Stimulated activated CD8-positive, alpha-beta memory T cell treated with anti-CD3 and anti-CD28 coated beads, Interleukin-12 subunit alpha, Interleukin-12 subunit beta, amount 100 ng/mL, for 4 hours (primary cell): ENCODE data around the gene MUC2.

ENCODE experiments used
- DNase-seq: peaks from one replicate; pipeline ENCODE4 v3.0.0-alpha.2; 2020; ENCODE audit warnings: low read depth

The MUC2 gene

DNA sequence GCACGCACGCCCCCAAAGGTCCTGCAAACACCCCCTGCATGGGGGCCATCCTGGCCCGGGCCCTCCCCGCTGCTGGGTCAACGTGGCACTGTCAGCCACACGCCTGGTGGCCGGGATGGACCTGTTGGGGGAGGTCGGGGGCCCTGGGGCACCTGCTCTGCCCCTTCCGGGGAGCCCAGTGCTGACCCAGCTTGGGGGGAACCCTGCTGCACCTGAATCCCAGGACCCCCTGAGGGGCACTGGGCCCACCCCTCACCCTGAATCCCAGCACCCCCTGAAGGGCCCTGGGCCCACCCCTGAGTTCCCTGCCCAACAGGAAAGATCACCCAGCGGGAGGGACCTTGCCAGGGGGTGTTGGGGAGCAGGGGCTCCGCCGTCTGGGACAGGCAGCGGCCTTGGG is 37.7 kb upstream of the MUC2 start:
- no peak for DNase-seq

DNA sequence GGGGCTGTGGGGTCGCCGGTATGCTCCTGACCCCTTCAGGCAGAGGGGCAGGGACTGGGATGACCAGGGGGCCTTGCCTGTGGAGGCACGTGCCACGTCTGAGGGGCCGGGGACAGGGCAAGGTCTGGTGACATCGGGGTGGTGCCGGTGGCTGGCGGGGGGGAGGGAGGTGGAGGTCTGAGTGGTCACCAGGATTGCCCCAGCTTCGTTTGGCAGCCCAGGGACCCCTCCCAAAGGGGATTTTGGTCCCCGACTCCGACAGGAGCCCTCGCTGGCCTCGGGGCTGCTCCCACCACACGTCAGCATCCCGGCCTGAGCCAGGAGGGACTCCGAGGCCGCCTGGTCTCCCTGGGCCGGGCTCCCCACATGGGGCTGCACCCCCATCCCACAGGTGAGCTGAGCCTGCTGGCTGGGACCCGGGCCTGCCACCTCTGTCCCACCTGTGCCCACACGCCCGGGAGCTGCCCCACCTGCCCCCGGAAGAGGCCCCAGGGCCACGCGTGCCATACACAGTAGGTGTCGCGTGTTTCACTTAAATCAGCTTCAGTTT is 37.1 kb upstream of the MUC2 start:
- DNase-seq, result no peak

DNA sequence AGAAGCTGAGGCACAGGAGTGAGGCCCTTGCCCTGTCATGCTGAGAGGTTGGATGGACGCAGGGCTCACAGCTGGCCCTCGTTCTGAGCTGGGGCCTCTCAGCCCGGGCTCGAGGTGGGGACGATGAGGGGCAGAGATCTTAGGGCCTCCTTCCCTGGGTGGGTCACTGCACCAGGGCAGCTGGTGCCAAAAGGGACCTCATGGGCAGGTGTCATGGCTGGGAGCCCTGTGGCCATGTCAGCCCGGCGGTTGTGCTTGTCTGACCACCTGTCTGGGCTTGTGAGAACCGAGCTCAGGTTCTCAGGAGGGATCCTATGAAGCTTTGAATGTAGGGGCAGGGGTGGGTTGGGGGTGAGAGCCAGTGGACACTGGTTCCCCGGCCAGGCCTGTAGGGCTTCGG is 36.3 kb upstream of the MUC2 start:
- DNase-seq, result no peak

DNA sequence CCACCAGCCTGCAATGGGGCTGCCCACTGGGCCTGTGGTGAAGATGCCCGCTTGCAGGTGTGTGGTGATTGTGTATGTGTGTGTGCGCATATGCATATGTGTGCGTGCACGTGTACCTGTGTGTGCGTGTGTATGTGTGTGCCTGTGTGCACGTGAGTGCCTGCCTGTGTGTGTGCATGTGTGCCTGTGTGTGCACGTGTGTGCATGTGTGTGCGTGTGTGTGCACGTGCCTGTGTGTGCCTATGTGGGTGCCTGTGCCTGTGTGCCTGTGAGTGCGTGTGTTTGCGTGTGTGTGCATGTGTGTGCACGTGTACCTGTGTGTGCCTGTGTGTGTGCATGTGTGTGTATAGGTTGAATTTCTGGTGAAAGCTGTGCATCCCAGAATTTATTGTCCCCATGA is 35.8 kb upstream of the MUC2 start:
- no peak for DNase-seq

DNA sequence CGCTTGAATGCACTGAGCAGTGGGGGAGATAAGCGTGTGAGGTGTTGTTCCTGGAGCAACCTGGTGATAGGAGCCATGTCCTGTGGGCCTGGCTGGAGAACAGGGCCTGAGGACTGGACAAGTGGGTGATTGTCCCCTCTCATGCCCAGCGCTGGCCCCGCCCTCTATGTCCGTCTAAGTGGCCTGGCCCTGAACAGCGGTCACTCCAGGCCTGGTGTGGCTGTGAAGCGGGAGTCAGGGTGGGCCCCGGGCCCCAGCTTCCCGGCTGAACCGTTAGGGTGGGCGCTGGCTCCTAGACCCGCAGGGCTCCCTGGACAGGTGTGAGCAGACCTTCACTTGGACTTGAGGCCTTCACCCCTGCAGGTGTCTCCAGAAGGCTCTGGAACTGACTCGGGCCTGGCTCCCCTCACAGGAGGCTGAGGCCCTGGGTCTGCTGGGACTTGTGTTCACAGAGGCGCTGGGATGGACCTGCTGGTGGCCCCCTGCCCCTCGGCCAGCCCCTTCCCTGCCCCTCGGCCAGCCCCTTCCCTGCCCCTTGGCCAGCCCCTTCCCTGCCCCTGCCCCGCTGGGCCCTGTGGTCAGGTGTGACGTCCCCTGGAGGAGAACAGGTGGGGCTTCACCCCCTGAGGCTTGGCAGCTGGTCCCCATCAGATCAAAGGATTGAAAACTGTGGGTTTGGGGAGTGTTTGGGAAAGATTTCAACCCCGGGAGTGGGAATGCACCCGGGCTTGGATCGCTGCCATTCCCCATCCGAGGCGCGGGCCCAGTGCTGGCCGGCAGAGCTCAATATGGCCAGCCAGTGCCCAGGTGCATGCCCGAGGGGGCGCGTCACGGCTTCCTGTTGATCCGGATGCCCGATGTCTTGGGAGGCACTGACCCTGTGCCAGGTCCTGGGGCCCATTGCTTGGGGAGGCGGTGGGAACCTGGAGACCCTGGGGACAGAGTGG is 34.9 kb upstream of the MUC2 start:
- no peak for DNase-seq

DNA sequence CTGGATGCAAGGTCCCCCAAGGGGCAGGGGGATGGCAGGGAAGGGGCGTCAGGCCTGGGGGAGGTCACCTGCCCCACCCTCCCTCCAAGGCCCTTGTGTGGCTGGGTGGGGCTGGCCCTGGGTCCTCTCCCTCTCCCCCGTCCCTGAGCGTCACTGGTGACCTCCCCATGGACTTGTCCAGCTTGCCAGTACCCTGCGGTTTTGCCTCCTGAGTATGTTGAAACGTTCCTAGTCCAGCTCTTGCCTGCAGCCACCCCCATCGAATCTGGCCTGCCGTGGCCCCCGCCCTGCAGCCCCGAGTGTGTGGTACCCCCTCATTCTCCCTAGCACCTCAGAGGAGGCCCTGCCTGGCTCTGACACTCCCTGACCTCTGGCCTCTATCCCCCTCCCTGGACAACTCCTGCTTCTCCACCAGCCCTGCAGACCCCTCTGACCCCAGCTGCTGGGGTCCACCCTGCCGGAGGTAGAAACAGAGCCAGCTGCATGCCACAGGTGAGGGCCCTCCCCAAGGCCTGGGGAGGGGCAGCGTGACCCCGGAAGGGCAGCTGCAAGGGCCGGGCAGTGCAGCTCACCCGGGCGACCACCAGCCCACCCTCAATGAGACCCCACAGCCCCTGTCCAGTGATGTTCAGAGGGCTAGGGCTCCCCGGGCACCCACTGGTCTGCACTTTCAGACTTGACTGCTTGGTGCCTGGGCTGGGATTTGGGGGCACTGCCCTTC is 34.1 kb upstream of the MUC2 start:
- no peak for DNase-seq

DNA sequence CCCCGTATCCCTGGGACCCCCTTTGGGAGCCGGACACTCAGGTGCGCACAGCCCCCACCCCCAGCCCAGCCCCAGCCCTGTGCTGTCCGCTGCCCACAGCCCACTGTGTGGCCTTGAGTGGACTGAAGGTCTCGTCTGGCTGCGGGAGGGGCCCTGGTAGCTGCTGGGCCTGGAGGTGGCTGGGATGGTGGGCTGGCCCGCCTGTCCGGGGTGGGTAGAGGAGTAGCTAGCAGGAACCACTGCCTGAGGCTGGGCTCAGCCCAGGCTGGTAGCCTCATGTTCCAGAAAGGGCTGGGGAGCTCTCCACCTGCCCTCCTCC is 33.6 kb upstream of the MUC2 start:
- no peak for DNase-seq

DNA sequence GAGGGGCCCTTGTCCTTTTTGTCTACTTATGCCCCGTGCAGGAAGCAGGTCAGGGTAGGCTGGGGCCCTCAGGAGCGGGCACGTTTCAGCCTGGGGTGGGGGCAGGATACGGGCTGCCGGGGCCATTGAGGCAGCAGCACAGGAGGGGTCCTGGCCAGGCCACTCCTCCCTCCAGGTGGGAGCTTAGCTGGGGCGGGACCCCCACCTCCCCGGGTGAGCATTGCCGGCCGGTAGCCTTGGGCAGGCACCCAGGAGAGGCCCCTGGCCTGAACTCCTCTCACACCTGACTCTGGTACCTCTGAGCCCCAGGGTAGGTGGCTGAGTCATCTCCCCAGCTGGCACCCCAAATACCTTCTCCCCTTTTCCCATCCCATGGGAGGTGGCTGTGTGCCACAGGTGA is 33.2 kb upstream of the MUC2 start:
- no peak for DNase-seq

DNA sequence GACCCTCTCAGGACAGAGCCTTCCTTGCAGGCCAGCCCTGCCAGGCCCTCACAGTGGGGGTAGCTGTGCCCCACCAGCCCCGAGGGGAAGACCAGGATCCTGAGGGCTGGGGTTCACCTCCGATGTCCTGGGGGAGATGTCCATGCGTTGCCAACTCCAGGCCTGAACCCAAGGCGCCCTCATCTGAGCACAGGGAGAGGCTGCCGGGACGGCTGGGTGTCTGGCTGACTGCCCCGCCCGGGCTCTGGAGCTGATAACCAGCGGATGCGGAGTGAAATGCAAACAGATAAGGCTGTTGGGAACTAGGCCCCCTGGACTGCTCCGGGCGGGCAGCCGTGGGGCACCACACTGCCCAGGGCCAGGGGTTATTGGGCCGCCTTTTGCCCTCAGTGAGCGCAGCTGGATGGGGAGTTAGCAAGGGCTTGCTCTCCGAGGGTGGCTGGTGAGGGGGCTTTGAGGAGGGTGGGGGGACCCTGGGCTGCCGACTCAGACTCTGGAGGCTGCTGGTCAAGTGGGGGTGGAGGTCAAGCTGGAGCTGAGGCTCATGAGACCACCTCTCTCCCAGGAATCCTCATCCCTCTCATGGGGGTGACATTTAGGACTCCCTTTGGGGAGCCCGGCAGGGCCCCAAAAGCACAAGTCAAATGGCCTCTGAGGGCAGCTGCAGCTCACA is 32.6 kb upstream of the MUC2 start:
- no peak for DNase-seq

DNA sequence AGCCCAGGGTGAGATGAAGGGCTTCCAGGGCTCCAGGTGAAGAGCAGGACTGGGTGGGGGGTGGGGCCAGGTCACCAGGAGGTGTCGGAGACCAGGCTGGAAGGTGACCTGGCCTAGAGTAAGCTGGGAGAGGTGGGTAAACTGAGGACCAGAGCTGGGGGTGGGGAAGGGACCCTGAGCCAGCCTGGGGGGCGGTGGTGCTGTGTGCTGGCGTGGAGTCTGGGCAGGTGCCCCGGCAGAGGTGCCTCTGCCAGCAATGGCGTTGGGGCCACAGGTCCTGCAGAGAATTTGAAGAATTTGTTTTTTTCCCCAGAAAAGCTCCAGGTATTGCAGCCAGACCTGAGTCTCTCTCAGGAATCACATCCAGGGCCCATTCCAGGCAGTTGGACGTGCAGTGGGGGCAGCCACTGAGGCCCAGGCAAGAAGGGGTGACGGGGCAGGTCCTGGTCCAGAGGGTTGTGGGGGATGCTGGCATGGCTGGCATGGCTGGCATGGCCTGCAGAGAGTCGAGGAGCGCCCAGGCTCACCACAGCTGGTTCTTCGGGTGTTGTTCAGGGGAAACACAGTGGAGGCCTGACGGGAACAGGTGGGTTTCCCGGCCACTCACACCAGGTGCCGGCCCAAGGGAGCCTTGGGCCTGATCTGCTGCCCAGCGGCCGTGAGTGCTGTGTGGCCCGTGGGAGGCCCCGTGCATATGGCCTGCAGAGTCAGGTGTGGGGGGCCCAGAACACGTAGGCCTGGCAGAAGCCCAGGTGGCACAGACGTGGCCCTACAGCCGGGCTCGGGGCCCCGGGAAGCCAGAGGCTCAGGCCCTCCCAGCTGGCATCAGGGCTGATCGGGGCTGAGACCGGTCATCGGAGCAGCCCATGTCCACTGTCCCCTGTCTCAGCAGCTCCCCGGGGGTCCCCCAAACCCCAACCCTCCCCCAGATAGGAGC is 31.8 kb upstream of the MUC2 start:
- DNase-seq, result no peak

DNA sequence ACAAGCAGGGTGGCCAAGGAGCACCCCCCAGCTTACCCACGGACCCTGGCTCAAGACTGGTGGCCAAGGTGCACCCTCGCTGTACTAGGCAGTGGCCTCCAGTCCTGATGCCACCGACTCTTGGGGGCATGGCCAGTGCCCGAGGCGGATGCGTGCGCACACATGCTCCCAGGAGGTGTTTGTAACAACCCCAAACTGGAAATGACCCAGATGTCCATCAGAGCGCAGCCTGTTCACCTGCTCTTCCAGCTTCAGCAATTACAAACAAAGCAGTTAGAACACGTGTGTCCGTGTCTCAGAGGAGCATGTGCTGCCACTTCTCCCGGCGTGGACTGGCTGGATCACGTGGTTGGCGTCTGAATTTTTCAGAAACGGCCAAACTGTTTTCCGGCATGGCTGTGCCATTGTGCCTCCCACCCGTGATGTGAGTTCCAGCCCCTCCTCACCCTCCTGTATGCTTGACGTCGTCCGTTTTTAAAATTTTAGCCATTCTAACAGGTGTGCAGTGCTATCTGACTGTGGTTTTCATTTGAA is 31.0 kb upstream of the MUC2 start:
- no peak for DNase-seq

DNA sequence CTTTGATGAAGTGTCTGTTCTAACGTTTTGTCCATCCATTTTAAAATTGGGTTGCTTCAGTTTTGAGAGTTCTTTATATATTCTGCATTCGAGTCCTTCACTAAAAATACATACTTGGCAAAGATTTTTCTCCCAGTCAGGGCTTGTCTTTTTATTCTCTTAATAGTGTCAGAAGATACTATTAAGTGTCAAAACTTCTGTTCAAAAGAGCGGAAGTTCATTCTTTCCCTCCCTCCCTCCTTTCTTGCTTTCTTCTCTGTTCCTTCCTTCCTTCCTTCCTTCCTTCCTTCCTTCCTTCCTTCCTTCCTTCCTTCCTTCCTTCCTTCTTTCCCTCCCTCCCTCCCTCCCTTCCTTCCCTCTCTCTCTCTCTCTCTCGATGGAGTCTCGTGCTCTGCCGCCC is 30.5 kb upstream of the MUC2 start:
- no peak for DNase-seq

DNA sequence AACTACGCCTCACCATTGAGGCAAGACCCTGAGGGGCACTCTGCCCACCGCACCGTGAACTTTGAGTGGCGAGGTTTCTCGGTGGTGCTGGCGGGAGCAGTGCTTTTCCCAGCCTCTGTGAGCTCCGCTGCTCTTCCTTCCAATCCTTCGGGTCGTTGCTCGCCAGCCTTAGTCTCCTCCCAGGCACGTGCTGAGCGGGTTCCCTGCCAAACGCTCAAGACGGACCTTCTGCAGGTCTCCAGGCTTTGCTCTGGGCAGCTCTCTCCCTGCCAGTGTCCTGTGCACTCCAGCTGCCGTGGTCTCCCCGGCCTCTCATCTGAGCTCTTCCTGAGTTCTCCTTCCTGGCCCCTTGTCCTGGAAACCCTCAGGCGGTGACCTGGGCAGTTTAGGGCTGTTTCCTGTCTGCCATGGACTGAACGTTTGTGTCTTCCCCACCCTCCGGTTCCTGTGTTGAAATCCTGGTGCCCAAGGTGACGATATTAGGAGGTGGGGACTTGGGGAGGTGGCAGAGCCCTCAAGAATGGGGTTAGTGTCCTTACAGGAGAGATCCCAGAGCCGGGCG is 27.0 kb upstream of the MUC2 start:
- DNase-seq, result no peak

DNA sequence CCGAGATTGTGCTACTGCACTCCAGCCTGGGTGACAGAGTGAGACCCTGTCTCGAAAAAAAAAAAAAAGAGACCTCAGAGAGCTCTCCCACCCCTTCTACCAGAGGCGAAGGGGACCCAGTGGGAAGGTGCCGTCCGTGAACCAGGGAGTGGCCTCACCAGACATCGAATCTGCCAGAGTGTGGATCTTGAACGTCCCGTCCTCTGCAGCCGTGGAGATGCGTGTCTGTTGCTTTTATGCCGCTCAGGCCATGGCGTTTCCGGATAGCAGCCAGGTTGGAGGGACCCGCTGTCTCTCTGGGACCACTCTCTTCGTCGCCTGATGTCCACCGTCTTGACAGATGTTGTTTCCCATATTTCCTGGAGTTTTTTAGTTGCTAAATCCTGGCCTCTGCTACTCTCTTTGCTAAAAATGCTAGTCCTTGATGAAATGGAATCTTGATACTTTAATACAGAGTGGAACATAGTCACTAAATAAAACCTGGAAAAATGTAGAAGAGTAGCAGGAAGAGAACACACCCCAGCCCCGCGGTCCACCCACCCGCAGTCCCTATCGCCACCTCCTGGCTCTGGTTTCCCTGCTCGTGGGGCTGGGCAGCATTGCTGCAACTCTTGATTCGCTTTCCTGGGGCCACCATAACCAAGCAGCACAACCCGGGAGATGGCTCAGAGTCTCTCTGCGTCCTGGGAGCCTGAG is 26.2 kb upstream of the MUC2 start:
- DNase-seq, result no peak

DNA sequence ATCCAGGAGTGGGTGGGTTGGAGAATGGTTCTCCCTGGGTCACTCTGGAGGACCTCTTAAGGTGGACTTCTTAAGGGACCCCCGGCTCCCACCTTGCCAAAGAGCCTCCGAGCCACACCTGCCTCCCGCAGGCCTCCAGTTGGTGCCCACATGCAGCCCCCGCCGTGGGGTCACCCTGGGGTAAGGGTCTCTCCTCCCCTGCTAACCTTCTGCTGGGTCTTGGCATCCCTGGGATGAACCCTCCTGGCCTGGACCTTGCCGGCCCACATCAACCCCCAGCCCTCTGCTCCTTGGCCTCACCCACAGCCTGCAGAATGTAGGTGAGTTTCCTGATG is 25.6 kb upstream of the MUC2 start:
- no peak for DNase-seq

DNA sequence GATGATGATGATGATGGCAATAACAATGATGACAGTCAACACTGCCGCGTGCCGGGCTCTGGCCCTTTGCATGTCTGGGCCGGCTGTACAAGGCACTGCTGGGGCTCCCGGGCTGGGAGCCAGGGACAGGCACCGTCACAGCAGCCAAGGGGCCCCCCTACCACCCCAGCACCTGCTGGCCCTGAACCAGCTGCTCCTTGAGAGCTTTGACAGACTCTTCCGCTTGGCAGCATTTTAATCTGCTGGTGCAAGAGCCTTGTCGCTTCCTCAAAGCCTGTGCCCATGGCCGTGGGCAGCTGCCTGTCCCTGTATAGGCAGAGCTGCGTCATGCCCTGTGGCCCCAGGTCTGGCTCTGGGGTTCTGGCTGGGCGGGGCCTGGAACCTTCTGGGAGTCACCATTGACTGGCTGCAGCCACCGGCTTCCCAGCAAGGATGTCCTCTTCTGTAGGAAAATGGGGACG is 25.2 kb upstream of the MUC2 start:
- no peak for DNase-seq

DNA sequence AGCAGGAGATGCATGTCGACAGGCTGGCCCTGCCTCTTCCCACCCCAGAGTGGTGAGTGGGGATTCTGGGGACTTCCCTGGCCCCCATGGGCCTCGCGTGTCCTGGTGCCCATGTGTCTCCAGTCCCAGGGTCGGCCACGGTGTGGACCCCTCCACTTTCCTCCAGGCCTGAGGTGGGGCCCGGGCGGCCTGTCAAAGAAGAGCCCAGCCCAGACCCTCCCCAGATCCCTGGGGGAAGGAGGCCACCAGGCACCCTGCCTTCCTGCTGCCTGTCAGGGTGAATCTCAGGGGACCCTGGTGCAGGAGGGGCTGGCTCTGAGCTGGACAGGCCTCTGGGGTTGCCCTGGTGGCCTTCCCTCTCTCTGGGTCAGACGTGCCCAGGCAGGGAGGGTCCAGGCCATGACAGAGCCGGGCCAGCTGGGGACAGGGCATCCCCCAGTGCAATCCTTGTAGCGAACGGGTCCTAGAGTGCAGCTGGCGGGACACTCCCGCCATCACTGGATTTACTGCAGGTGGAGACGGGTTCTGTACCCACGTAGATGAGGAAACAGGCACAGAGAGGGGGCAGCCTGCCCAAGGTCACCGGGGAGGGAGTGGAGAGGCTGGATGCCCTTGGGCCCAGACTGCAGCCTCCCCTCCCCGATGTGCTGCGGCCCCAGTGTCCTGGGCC is 24.6 kb upstream of the MUC2 start:
- no peak for DNase-seq

DNA sequence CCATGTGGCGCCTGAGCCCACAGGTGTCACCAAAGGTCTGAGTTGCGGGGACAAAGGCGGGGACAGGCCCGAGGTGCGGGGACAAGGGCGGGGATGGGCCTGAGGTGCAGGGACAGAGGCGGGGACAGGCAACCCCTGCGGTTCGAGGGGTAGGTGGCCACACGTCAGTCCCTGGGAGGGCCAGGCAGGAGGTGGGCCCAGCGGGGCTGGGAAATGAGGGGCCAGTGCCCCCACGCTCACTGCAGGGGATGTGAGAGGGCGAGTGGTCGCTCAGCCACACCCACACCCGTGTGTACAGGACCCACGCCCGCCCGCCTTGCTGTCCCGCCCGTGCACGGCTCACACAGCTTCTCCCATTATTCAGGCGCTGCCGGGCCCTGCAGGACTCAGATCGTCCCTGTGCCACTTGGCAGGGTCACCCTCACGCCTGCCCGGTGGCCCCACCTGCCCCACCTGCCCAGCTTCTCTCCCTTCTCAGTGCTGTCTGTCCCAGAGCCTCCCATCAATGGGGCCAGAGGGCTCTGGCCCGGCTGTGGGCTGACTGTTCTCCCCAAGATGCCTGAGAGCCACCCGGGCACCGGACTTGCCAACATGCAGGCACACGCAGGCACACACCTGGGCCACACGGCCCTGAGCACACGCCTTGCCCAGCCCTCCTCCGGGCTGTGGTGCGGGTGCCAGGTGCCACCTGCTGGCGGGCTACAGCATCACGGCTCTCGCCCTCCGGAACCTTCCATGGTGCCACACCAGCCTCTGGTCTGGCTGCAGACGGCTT is 23.9 kb upstream of the MUC2 start:
- DNase-seq, result peak; percentile 46
